ENCODE results near the gene PRXL2C. TPM values are rescaled to one million over a fixed set of nuclear protein-coding genes. Genes with fewer than 3 reads are reported as not detected.

The PRXL2C gene
- total RNA-seq, 1 experiment from 2014 or later, result 10.5 TPM

- H3K27me3 Mint-ChIP-seq (ENCODE audit: unreplicated experiment), result no peaks in the 10 kb centered on the region
- CTCF ChIA-PET, result interaction anchor here (0.6 kb wide), 1 partner anchor 23 kb away, joined by 4 read pairs; no protein-coding TSS in a partner anchor
- peaks cover 8% of the 10 kb centered on the region for H3K4me1 Mint-ChIP-seq (ENCODE audit: low read depth, unreplicated experiment)
- no peak for TF ChIP-seq CTCF (IDR thresholded peaks at IDR 0.05; ENCODE audit: unreplicated experiment)
- no peaks in the 10 kb centered on the region for H3K36me3 Mint-ChIP-seq (ENCODE audit: insufficient read depth, unreplicated experiment)
- DNase-seq, result peak; percentile 9
- H3K9me3 Mint-ChIP-seq (ENCODE audit: low read depth, unreplicated experiment), result no peaks in the 10 kb centered on the region
- intact Hi-C loops (cut with micrococcal nuclease; ENCODE audit: unreplicated experiment), result loop anchor here (10.0 kb wide), 1 partner anchor 48 kb away; no protein-coding TSS in a partner anchor
- H3K27ac Mint-ChIP-seq (ENCODE audit: unreplicated experiment), result no peak overlapping the region
- BruUV-seq (replicated peaks), result no TSS peak
- no peak overlapping the region for H3K4me3 Mint-ChIP-seq (ENCODE audit: low read depth, unreplicated experiment)
Measured at GRCh38 chr9:96612105-96612965, 42.8 kb downstream of the PRXL2C start.

- DNase-seq, result no peak
- no peaks in the 10 kb centered on the region for H3K36me3 Mint-ChIP-seq (ENCODE audit: insufficient read depth, unreplicated experiment)
- H3K4me3 Mint-ChIP-seq (ENCODE audit: low read depth, unreplicated experiment), result no peak overlapping the region
- H3K4me1 Mint-ChIP-seq (ENCODE audit: low read depth, unreplicated experiment), result peaks cover 8% of the 10 kb centered on the region
- no peaks in the 10 kb centered on the region for H3K27me3 Mint-ChIP-seq (ENCODE audit: unreplicated experiment)
- TF ChIP-seq CTCF (IDR thresholded peaks at IDR 0.05; ENCODE audit: unreplicated experiment), result no peak
- no peaks in the 10 kb centered on the region for H3K9me3 Mint-ChIP-seq (ENCODE audit: low read depth, unreplicated experiment)
- no peak overlapping the region for H3K27ac Mint-ChIP-seq (ENCODE audit: unreplicated experiment)
- CTCF ChIA-PET, result no interaction called here
- no TSS peak for BruUV-seq (replicated peaks)
- intact Hi-C loops (cut with micrococcal nuclease; ENCODE audit: unreplicated experiment), result loop anchor here (10.0 kb wide), 1 partner anchor 47 kb away; no protein-coding TSS in a partner anchor
Measured at GRCh38 chr9:96611302-96611701, 43.8 kb downstream of the PRXL2C start.

- intact Hi-C loops (cut with micrococcal nuclease; ENCODE audit: unreplicated experiment), result loop anchor here (10.0 kb wide), 1 partner anchor 45 kb away; no protein-coding TSS in a partner anchor
- Mint-ChIP-seq H3K4me1 (ENCODE audit: low read depth, unreplicated experiment) (peaks cover 4% of the 10 kb centered on the region), H3K27ac (ENCODE audit: unreplicated experiment) (no peak overlapping the region), H3K9me3 (ENCODE audit: low read depth, unreplicated experiment) (no peaks in the 10 kb centered on the region), H3K27me3 (ENCODE audit: unreplicated experiment) (no peaks in the 10 kb centered on the region), H3K4me3 (ENCODE audit: low read depth, unreplicated experiment) (no peak overlapping the region), H3K36me3 (ENCODE audit: insufficient read depth, unreplicated experiment) (no peaks in the 10 kb centered on the region)
- CTCF ChIA-PET, result no interaction called here
- no TSS peak for BruUV-seq (replicated peaks)
- TF ChIP-seq CTCF (IDR thresholded peaks at IDR 0.05; ENCODE audit: unreplicated experiment), result no peak
- no peak for DNase-seq
Measured at GRCh38 chr9:96609732-96610131, 45.4 kb downstream of the PRXL2C start.

GRCh38 chr9:96607971-96608370 is 47.1 kb downstream of the PRXL2C start:
- H3K27me3 Mint-ChIP-seq (ENCODE audit: unreplicated experiment), result no peaks in the 10 kb centered on the region
- no peak for TF ChIP-seq CTCF (IDR thresholded peaks at IDR 0.05; ENCODE audit: unreplicated experiment)
- no TSS peak for BruUV-seq (replicated peaks)
- intact Hi-C loops (cut with micrococcal nuclease; ENCODE audit: unreplicated experiment), result no loop called here
- CTCF ChIA-PET, result interaction anchor here (0.6 kb wide), 1 partner anchor 101 kb away, joined by 6 read pairs; no protein-coding TSS in a partner anchor
- H3K4me1 Mint-ChIP-seq (ENCODE audit: low read depth, unreplicated experiment), result no peaks in the 10 kb centered on the region
- DNase-seq, result no peak
- H3K9me3 Mint-ChIP-seq (ENCODE audit: low read depth, unreplicated experiment), result no peaks in the 10 kb centered on the region
- H3K27ac Mint-ChIP-seq (ENCODE audit: unreplicated experiment), result no peak overlapping the region
- H3K36me3 Mint-ChIP-seq (ENCODE audit: insufficient read depth, unreplicated experiment), result no peaks in the 10 kb centered on the region
- H3K4me3 Mint-ChIP-seq (ENCODE audit: low read depth, unreplicated experiment), result no peak overlapping the region

All from Calu3 (cell line).